Transverse colon (tissue), 4 donors: ENCODE measurements around the gene FAM229B.

ENCODE experiments used
- EP300 ChIP-seq: sonication (generic); formaldehyde crosslinking; IDR thresholded peaks from one replicate; pipeline ENCODE4 v1.6.1; 2017; ENCODE audit warnings: antibody characterized with exemption, low read depth
- POLR2A ChIP-seq: fragments of 450-650 bp; IDR thresholded peaks from one replicate; pipeline ENCODE4 v1.6.1; 2016; ENCODE audit warnings: antibody characterized with exemption, mild to moderate bottlenecking, moderate library complexity
- POLR2AphosphoS5 ChIP-seq, 3 donors: sonication (generic); formaldehyde crosslinking; IDR thresholded peaks; one replicate each; pipeline ENCODE4 v1.6.1; 2016; ENCODE audit warnings: antibody characterized with exemption in 3 of 3
- TF ChIP-seq, protein P1 (sequence below), 5 experiments: fragments of 200-600 bp in 3 of 5; fragments of 450-650 bp in 2 of 5; sonication (generic) in 3 of 5; IDR thresholded peaks; 1 replicate in 2 of 5; 2 replicates in 3 of 5; pipeline ENCODE4 v1.5.1; 2016 to 2017; ENCODE audit warnings: antibody characterized with exemption in 5 of 5, inconsistent platforms in 3 of 5, mild to moderate bottlenecking in 2 of 5, moderate library complexity in 1 of 5

- TF ChIP-seq, protein P1, sequence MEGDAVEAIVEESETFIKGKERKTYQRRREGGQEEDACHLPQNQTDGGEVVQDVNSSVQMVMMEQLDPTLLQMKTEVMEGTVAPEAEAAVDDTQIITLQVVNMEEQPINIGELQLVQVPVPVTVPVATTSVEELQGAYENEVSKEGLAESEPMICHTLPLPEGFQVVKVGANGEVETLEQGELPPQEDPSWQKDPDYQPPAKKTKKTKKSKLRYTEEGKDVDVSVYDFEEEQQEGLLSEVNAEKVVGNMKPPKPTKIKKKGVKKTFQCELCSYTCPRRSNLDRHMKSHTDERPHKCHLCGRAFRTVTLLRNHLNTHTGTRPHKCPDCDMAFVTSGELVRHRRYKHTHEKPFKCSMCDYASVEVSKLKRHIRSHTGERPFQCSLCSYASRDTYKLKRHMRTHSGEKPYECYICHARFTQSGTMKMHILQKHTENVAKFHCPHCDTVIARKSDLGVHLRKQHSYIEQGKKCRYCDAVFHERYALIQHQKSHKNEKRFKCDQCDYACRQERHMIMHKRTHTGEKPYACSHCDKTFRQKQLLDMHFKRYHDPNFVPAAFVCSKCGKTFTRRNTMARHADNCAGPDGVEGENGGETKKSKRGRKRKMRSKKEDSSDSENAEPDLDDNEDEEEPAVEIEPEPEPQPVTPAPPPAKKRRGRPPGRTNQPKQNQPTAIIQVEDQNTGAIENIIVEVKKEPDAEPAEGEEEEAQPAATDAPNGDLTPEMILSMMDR (IDR thresholded peaks at IDR 0.05) = no peak
- TF ChIP-seq EP300 = no peak
- no peak for TF ChIP-seq POLR2A
- TF ChIP-seq POLR2AphosphoS5 (IDR thresholded peaks at IDR 0.05) = no peak
These were observed 33.4 kb upstream of the FAM229B start, which contains the start of gene CCN6 for GRCh38 chr6:112054001-112054400.
